PC-9 (cell line): ENCODE results near the gene ELF3. TPM values are rescaled to one million over a fixed set of nuclear protein-coding genes. Genes with fewer than 3 reads are reported as not detected.

ENCODE experiments used
- BruUV-seq: library from RNA; stranded (reverse); fragments of 400-500 nt; replicated peaks from 2 replicates; lab custom pipeline; 2021; lab: Mats Ljungman, UMichigan
- CTCF ChIA-PET: fragments of 300-600 bp; sonication (Branson Sonifier 250); formaldehyde crosslinking; loops from one replicate; lab custom pipeline; 2022; ENCODE audit warnings: antibody characterized with exemption; lab: Charles Lee
- POLR2A ChIA-PET: fragments of 300-600 bp; sonication (Branson Sonifier 250); formaldehyde crosslinking; loops from one replicate; lab custom pipeline; 2022; ENCODE audit warnings: antibody characterized with exemption; ENCODE audit not compliant: unreplicated experiment; lab: Charles Lee
- DNase-seq, 2 experiments: peaks; one replicate each; pipeline versions ENCODE4 v3.0.0 to v3.0.0-alpha.2; 2015 to 2022; ENCODE audit warnings: mixed read lengths in 1 of 2
- H2AFZ ChIP-seq: fragments of 200-600 bp; sonication (generic); 2 replicates; pipeline ENCODE4 v1.8.1; 2017; ENCODE audit warnings: antibody characterized with exemption
- H3F3A ChIP-seq: fragments of 200-600 bp; sonication (generic); 2 replicates; pipeline ENCODE4 v1.8.1; 2017; ENCODE audit warnings: antibody characterized with exemption, mild to moderate bottlenecking, low read depth; ENCODE audit not compliant: insufficient read depth
- H3K27ac ChIP-seq: fragments of 200-600 bp; sonication (generic); 2 replicates; pipeline ENCODE4 v1.6.1; 2016; ENCODE audit warnings: mixed run types
- H3K27me3 ChIP-seq: fragments of 200-600 bp; sonication (generic); 2 replicates; pipeline ENCODE4 v1.6.1; 2016; ENCODE audit warnings: low read depth, mixed run types; ENCODE audit not compliant: insufficient read depth
- H3K36me3 ChIP-seq: fragments of 200-600 bp; sonication (generic); 2 replicates; pipeline ENCODE4 v1.6.1; 2016; ENCODE audit warnings: low read depth, mixed run types
- H3K4me1 ChIP-seq: fragments of 200-600 bp; sonication (generic); replicated peaks from 2 replicates; pipeline ENCODE4 v1.6.1; 2016; ENCODE audit warnings: mixed run types; ENCODE audit not compliant: insufficient read depth
- H3K4me2 ChIP-seq: fragments of 200-600 bp; sonication (generic); 2 replicates; pipeline ENCODE4 v1.6.1; 2017; ENCODE audit warnings: mixed run types
- H3K4me3 ChIP-seq: fragments of 200-600 bp; sonication (generic); 2 replicates; pipeline ENCODE4 v1.6.1; 2016; ENCODE audit warnings: mixed run types
- H3K79me2 ChIP-seq: fragments of 200-600 bp; sonication (generic); 2 replicates; pipeline ENCODE4 v1.6.1; 2017; ENCODE audit warnings: low read depth, mixed run types
- H3K9me2 ChIP-seq: fragments of 200-600 bp; sonication (generic); 2 replicates; pipeline ENCODE4 v1.8.1; 2017; ENCODE audit warnings: mild to moderate bottlenecking; ENCODE audit not compliant: insufficient read depth
- H3K9me3 ChIP-seq: fragments of 200-600 bp; sonication (generic); 2 replicates; pipeline ENCODE4 v1.8.1; 2016; ENCODE audit warnings: low read depth; ENCODE audit not compliant: insufficient read depth
- H4K20me1 ChIP-seq: fragments of 200-600 bp; sonication (generic); 2 replicates; pipeline ENCODE4 v1.8.1; 2017; ENCODE audit not compliant: insufficient read depth
- EZH2 ChIP-seq: fragments of 200-600 bp; sonication (generic); IDR thresholded peaks from 2 replicates; pipeline ENCODE4 v1.8.0; 2017; ENCODE audit warnings: antibody characterized with exemption, low read depth
- intact Hi-C: fragments of 100-400 bp; cut with micrococcal nuclease; formaldehyde crosslinking; loops from one replicate; pipeline ENCODE4 v1.10.0; 2022; ENCODE audit not compliant: unreplicated experiment
- total RNA-seq: library from RNA; stranded (reverse); gene quantifications from 2 replicates; pipeline ENCODE4 v1.2.3, GENCODE V29; 2021
- TF ChIP-seq, protein P1 (sequence below): fragments of 200-600 bp; sonication (generic); conservative IDR thresholded peaks from 2 replicates; pipeline ENCODE4 v1.6.1; 2017; ENCODE audit warnings: mixed run types, antibody characterized with exemption, mild to moderate bottlenecking, moderate library complexity

Gene ELF3
- total RNA-seq, 1 experiment from 2014 or later: 295 TPM

DNA sequence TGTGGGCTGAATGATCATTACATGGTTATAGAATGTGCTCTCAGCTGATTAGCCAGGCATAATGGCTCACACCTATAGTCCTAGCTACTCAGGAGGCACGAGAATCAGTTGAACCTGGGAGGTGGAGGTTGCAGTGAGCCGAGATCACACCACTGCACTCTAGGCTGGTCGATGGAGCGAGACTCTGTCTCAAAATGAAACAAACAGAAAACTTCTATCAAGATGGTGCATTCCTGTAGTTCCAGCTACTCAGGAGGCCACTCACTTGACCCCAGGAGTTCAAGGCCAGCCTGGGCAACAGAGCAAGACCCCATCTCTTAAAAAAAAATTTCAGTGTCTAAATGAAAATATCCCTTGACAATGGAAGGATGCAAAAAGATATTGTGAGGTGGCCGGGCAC, 44.2 kb upstream of the ELF3 start:
- H3K36me3 ChIP-seq: peaks cover 46% of the 10 kb centered on the region
- POLR2A ChIA-PET: no interaction called here
- BruUV-seq: no TSS peak
- H4K20me1 ChIP-seq: peaks cover 32% of the 10 kb centered on the region
- H3K27me3 ChIP-seq: no peaks in the 10 kb centered on the region
- no peaks in the 10 kb centered on the region for H3K4me1 ChIP-seq
- intact Hi-C loops: no loop called here
- H2AFZ ChIP-seq: no peak overlapping the region
- H3K27ac ChIP-seq: no peak overlapping the region
- no peak overlapping the region for H3K4me2 ChIP-seq
- no peaks in the 10 kb centered on the region for H3K9me3 ChIP-seq
- CTCF ChIA-PET: no interaction called here
- peaks cover 12% of the 10 kb centered on the region; the same call in 1 of the 2 replicates for H3K79me2 ChIP-seq
- no peak overlapping the region for H3K4me3 ChIP-seq
- H3F3A ChIP-seq: peaks cover 71% of the 10 kb centered on the region
- no peak for DNase-seq
- no peaks in the 10 kb centered on the region for H3K9me2 ChIP-seq
- TF ChIP-seq, protein P1, sequence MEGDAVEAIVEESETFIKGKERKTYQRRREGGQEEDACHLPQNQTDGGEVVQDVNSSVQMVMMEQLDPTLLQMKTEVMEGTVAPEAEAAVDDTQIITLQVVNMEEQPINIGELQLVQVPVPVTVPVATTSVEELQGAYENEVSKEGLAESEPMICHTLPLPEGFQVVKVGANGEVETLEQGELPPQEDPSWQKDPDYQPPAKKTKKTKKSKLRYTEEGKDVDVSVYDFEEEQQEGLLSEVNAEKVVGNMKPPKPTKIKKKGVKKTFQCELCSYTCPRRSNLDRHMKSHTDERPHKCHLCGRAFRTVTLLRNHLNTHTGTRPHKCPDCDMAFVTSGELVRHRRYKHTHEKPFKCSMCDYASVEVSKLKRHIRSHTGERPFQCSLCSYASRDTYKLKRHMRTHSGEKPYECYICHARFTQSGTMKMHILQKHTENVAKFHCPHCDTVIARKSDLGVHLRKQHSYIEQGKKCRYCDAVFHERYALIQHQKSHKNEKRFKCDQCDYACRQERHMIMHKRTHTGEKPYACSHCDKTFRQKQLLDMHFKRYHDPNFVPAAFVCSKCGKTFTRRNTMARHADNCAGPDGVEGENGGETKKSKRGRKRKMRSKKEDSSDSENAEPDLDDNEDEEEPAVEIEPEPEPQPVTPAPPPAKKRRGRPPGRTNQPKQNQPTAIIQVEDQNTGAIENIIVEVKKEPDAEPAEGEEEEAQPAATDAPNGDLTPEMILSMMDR: no peak
- TF ChIP-seq EZH2: no peak

DNA sequence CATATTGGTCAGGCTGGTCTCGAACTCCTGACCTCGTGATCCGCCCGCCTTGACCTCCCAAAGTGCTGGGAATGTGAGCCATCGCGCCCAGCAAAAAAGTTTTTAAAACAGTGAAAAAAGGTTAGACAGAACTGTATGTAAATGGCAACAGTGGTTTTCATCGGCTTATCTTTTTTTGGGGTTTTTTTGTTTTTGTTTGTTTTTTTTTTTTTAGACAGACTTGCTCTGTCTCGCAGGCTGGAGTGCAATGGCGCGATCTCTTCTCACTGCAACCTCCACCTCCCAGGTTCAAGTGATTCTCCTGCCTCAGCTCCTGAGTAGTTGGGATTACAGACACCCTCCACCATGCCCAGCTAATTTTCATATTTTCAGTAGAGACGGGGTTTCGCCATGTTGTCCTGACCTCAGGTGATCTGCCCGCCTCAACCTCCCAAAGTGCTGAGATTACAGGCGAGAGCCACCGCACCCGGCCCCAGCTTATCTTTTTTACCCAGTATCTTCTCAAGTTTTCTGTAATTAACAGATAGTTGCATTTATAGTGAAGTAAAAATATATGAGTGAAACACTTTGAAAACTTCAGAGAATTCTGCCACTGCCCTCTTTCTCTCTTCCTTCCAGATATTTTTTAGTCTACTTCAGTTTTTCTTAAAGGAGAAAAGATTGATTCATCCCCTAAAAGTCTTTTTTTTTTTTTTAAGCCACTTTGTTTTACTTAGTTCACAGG, 42.0 kb upstream of the ELF3 start:
- POLR2A ChIA-PET: interaction anchor here (0.7 kb wide), 1 partner anchor 73 kb away, joined by 8 read pairs; no protein-coding TSS in a partner anchor
- TF ChIP-seq, protein P1: no peak
- no peak for TF ChIP-seq EZH2
- no peaks in the 10 kb centered on the region for H3K9me2 ChIP-seq
- no peaks in the 10 kb centered on the region for H3K79me2 ChIP-seq
- intact Hi-C loops: no loop called here
- no peaks in the 10 kb centered on the region for H3K27me3 ChIP-seq
- H3K27ac ChIP-seq: no peak overlapping the region
- H2AFZ ChIP-seq: no peak overlapping the region
- no TSS peak for BruUV-seq
- H3K4me1 ChIP-seq: 0 out of 2 replicates have a peak, but pooled peaks cover 6% of the 10 kb centered on the region
- H3K4me3 ChIP-seq: no peak overlapping the region
- DNase-seq: no peak
- no peaks in the 10 kb centered on the region for H3K9me3 ChIP-seq
- H4K20me1 ChIP-seq: peaks cover 22% of the 10 kb centered on the region
- peaks cover 30% of the 10 kb centered on the region for H3K36me3 ChIP-seq
- no peak overlapping the region for H3K4me2 ChIP-seq
- H3F3A ChIP-seq: peaks cover 76% of the 10 kb centered on the region
- CTCF ChIA-PET: interaction anchor here (0.7 to 1.4 kb wide), 3 partner anchors 55 to 164 kb away, joined by 3 to 7 read pairs (median 3); no protein-coding TSS in a partner anchor

GRCh38 chr1:201970334-201971159, 39.8 kb upstream of the ELF3 start:
- H2AFZ ChIP-seq: no peak overlapping the region
- H3K27ac ChIP-seq: no peak overlapping the region
- H3K27me3 ChIP-seq: no peaks in the 10 kb centered on the region
- ChIA-PET CTCF (interaction anchor here (0.6 to 2.2 kb wide), 2 partner anchors 74 to 94 kb away, joined by 3 to 16 read pairs; no protein-coding TSS in a partner anchor), POLR2A (interaction anchor here (0.7 kb wide), 1 partner anchor 173 kb away, joined by 8 read pairs; no protein-coding TSS in a partner anchor)
- no peaks in the 10 kb centered on the region for H3K9me3 ChIP-seq
- no peak for TF ChIP-seq EZH2
- TF ChIP-seq, protein P1: no peak
- H3K4me3 ChIP-seq: no peak overlapping the region
- no TSS peak for BruUV-seq
- no peaks in the 10 kb centered on the region for H3K9me2 ChIP-seq
- intact Hi-C loops: loop anchor here (5.0 to 10.0 kb wide), 2 partner anchors 93 to 416 kb away; no protein-coding TSS in a partner anchor
- 0 out of 2 replicates have a peak, but pooled peaks cover 6% of the 10 kb centered on the region for H3K4me1 ChIP-seq
- peaks cover 16% of the 10 kb centered on the region; the same call in 1 of the 2 replicates for H4K20me1 ChIP-seq
- peaks cover 13% of the 10 kb centered on the region for H3K36me3 ChIP-seq
- H3F3A ChIP-seq: peaks cover 74% of the 10 kb centered on the region
- H3K79me2 ChIP-seq: no peaks in the 10 kb centered on the region
- no peak for DNase-seq
- no peak overlapping the region for H3K4me2 ChIP-seq
